ENCODE data around the gene SH3RF3. TPM values are rescaled to one million over a fixed set of nuclear protein-coding genes. Genes with fewer than 3 reads are reported as not detected.

The SH3RF3 gene
- total and polyA plus RNA-seq, 8 donors: 7.0 to 11.1 (median 8.3) TPM

- Histone ChIP-seq H3K4me3 (no peak overlapping the region), H3K4me1 (no peaks in the 10 kb centered on the region), H3K27ac (no peak overlapping the region), H3K36me3 (no peaks in the 10 kb centered on the region), H3K9me3 (no peaks in the 10 kb centered on the region), H3K27me3 (no peaks in the 10 kb centered on the region)
- TF ChIP-seq CTCF (IDR thresholded peaks at IDR 0.05): no peak
- ATAC-seq: no peak
- no peak for DNase-seq
- intact Hi-C loops (cut with DNase I): no loop called here
These were observed 344.8 kb downstream of the SH3RF3 start for GRCh38 chr2:109473616-109474318.

GRCh38 chr2:109474319-109474825 lies 345.4 kb downstream of the SH3RF3 start:
- Histone ChIP-seq H3K27me3 (no peaks in the 10 kb centered on the region), H3K36me3 (no peaks in the 10 kb centered on the region), H3K4me1 (no peaks in the 10 kb centered on the region), H3K4me3 (no peak overlapping the region), H3K27ac (no peak overlapping the region), H3K9me3 (no peaks in the 10 kb centered on the region)
- TF ChIP-seq CTCF (IDR thresholded peaks at IDR 0.05): no peak
- no peak for DNase-seq
- intact Hi-C loops (cut with DNase I): no loop called here
- ATAC-seq: no peak

GRCh38 chr2:109475531-109476210 lies 346.7 kb downstream of the SH3RF3 start:
- Histone ChIP-seq H3K27ac (no peak overlapping the region), H3K27me3 (no peaks in the 10 kb centered on the region), H3K36me3 (no peaks in the 10 kb centered on the region), H3K4me3 (no peak overlapping the region), H3K4me1 (no peaks in the 10 kb centered on the region), H3K9me3 (no peaks in the 10 kb centered on the region)
- ATAC-seq (peak; percentile 91), DNase-seq (no peak)
- intact Hi-C loops (cut with DNase I): no loop called here
- TF ChIP-seq CTCF (IDR thresholded peaks at IDR 0.05): no peak

- Histone ChIP-seq H3K4me3 (no peak overlapping the region), H3K9me3 (no peaks in the 10 kb centered on the region), H3K27me3 (no peaks in the 10 kb centered on the region), H3K4me1 (peaks cover 0 to 9% of the 10 kb centered on the region in 2 donors), H3K36me3 (no peaks in the 10 kb centered on the region), H3K27ac (no peak overlapping the region)
- ATAC-seq (no peak), DNase-seq (no peak)
- intact Hi-C loops (cut with DNase I): no loop called here
- no peak for TF ChIP-seq CTCF (IDR thresholded peaks at IDR 0.05)
These were observed 347.8 kb downstream of the SH3RF3 start for GRCh38 chr2:109476641-109477441.
